22Rv1 (cell line): ENCODE data around the gene FBXO2.

Experiments
- ZFX ChIP-seq: fragments of 450-650 bp; IDR thresholded peaks from 2 replicates; pipeline ENCODE4 v1.6.1; 2017; ENCODE audit warnings: antibody characterized with exemption, borderline replicate concordance
- TF ChIP-seq, protein P1 (sequence below): fragments of 450-650 bp; IDR thresholded peaks from 2 replicates; pipeline ENCODE4 v1.5.1; 2017; ENCODE audit warnings: mild to moderate bottlenecking

GRCh38 chr1:11658542-11658941 is 4.3 kb upstream of the FBXO2 start:
- TF ChIP-seq, protein P1, sequence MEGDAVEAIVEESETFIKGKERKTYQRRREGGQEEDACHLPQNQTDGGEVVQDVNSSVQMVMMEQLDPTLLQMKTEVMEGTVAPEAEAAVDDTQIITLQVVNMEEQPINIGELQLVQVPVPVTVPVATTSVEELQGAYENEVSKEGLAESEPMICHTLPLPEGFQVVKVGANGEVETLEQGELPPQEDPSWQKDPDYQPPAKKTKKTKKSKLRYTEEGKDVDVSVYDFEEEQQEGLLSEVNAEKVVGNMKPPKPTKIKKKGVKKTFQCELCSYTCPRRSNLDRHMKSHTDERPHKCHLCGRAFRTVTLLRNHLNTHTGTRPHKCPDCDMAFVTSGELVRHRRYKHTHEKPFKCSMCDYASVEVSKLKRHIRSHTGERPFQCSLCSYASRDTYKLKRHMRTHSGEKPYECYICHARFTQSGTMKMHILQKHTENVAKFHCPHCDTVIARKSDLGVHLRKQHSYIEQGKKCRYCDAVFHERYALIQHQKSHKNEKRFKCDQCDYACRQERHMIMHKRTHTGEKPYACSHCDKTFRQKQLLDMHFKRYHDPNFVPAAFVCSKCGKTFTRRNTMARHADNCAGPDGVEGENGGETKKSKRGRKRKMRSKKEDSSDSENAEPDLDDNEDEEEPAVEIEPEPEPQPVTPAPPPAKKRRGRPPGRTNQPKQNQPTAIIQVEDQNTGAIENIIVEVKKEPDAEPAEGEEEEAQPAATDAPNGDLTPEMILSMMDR = no peak
- TF ChIP-seq ZFX = no peak
